Activated naive CD8-positive, alpha-beta T cell treated with anti-CD3 and anti-CD28 coated beads, Interleukin-2, amount 10 ng/mL, durations not matched to agents 7 days and 5 days (primary cell): Measurements from ENCODE around the gene DFFB. TPM values are rescaled to one million over a fixed set of nuclear protein-coding genes. Genes with fewer than 3 reads are reported as not detected.
A peak's percentile ranks its signal among the peaks of the same experiment; 100 is the strongest.
"Not testable (repeated sequence)": the region's sequence is repeated elsewhere in the genome, so short reads cannot be mapped to it uniquely, and the experiment has no call there.

Source experiments
- ATAC-seq: fragments of 150-1000 bp; cut with Tn5 transposase; one replicate; pipeline ENCODE4 v1.10.0; 2021; ENCODE audit warnings: low read depth, moderate library complexity
- POLR2A ChIA-PET: fragments of 350-600 bp; sonication (Branson Sonifier 250); formaldehyde crosslinking; loops from one replicate; lab custom pipeline; 2021; ENCODE audit warnings: antibody characterized with exemption; lab: Charles Lee
- DNase-seq: peaks from one replicate; pipeline ENCODE4 v3.0.0; 2021
- H3K27ac Mint-ChIP-seq: one replicate; pipeline ENCODE4 v1.8.0; 2022; ENCODE audit warnings: mild to moderate bottlenecking, mixed read lengths
- H3K27me3 Mint-ChIP-seq: one replicate; pipeline ENCODE4 v1.8.0; 2022; ENCODE audit warnings: mild to moderate bottlenecking, moderate library complexity, mixed read lengths
- H3K36me3 Mint-ChIP-seq: one replicate; pipeline ENCODE4 v1.8.0; 2021; ENCODE audit warnings: mild to moderate bottlenecking, mixed read lengths
- H3K4me1 Mint-ChIP-seq: one replicate; pipeline ENCODE4 v1.8.0; 2021; ENCODE audit warnings: mixed read lengths
- H3K4me3 Mint-ChIP-seq: one replicate; pipeline ENCODE4 v1.8.0; 2022; ENCODE audit warnings: mild to moderate bottlenecking, moderate library complexity, mixed read lengths
- H3K9me3 Mint-ChIP-seq: one replicate; pipeline ENCODE4 v1.8.0; 2021; ENCODE audit warnings: mixed read lengths
- total RNA-seq, 2 experiments: library from RNA; stranded (reverse); gene quantifications; one replicate each; pipeline ENCODE4 v1.2.3, GENCODE V29; 2021

DFFB gene
- total RNA-seq, 2 experiments from 2014 or later: 14.3 to 15.8 TPM

GRCh38 chr1:3914911-3915310 is 57.6 kb downstream of the DFFB start:
- H3K27me3 Mint-ChIP-seq: peaks cover 4% of the 10 kb centered on the region
- no peaks in the 10 kb centered on the region for H3K9me3 Mint-ChIP-seq
- H3K27ac Mint-ChIP-seq: no peak overlapping the region
- POLR2A ChIA-PET: no interaction called here
- ATAC-seq: no peak
- H3K4me1 Mint-ChIP-seq: peaks cover 3% of the 10 kb centered on the region
- H3K4me3 Mint-ChIP-seq: no peak overlapping the region
- no peaks in the 10 kb centered on the region for H3K36me3 Mint-ChIP-seq
- no peak for DNase-seq

GRCh38 chr1:3915551-3916121 is 58.4 kb downstream of the DFFB start:
- no peaks in the 10 kb centered on the region for H3K9me3 Mint-ChIP-seq
- no peaks in the 10 kb centered on the region for H3K36me3 Mint-ChIP-seq
- peaks cover 3% of the 10 kb centered on the region for H3K4me1 Mint-ChIP-seq

GRCh38 chr1:3917761-3918160 is 60.5 kb downstream of the DFFB start:
- ATAC-seq (no peak), DNase-seq (peak; percentile 15)
- Mint-ChIP-seq H3K27me3 (no peaks in the 10 kb centered on the region), H3K4me3 (no peak overlapping the region), H3K9me3 (no peaks in the 10 kb centered on the region), H3K27ac (no peak overlapping the region), H3K4me1 (no peaks in the 10 kb centered on the region), H3K36me3 (no peaks in the 10 kb centered on the region)
- POLR2A ChIA-PET: no interaction called here

More at GRCh38 chr1:3915551-3916121, 58.4 kb downstream of the DFFB start:
- ATAC-seq: no peak
- Mint-ChIP-seq H3K27me3 (peaks cover 4% of the 10 kb centered on the region), H3K27ac (no peak overlapping the region), H3K4me3 (no peak overlapping the region)
- DNase-seq: peak; percentile 10
- POLR2A ChIA-PET: no interaction called here

- H3K9me3 Mint-ChIP-seq, H3K27ac Mint-ChIP-seq, H3K36me3 Mint-ChIP-seq, H3K27me3 Mint-ChIP-seq, H3K4me1 Mint-ChIP-seq, DNase-seq, POLR2A ChIA-PET, H3K4me3 Mint-ChIP-seq, ATAC-seq: not testable (repeated sequence)
These were observed 61.1 kb downstream of the DFFB start for GRCh38 chr1:3918359-3918758.

- peak; percentile 15 for DNase-seq
- ATAC-seq: no peak
- POLR2A ChIA-PET: no interaction called here
- Mint-ChIP-seq H3K27me3 (no peaks in the 10 kb centered on the region), H3K9me3 (no peaks in the 10 kb centered on the region), H3K36me3 (no peaks in the 10 kb centered on the region), H3K27ac (no peak overlapping the region), H3K4me3 (no peak overlapping the region), H3K4me1 (no peaks in the 10 kb centered on the region)
These were observed 61.8 kb downstream of the DFFB start for GRCh38 chr1:3918966-3919611.

GRCh38 chr1:3919706-3920105 is 62.4 kb downstream of the DFFB start:
- peak; percentile 6 for DNase-seq

GRCh38 chr1:3921765-3922164 is 64.5 kb downstream of the DFFB start:
- H3K27ac Mint-ChIP-seq: no peak overlapping the region
- POLR2A ChIA-PET: no interaction called here
- H3K27me3 Mint-ChIP-seq: no peaks in the 10 kb centered on the region
- no peaks in the 10 kb centered on the region for H3K36me3 Mint-ChIP-seq
- H3K4me3 Mint-ChIP-seq: no peak overlapping the region
- no peaks in the 10 kb centered on the region for H3K4me1 Mint-ChIP-seq
- H3K9me3 Mint-ChIP-seq: no peaks in the 10 kb centered on the region
- no peak for ATAC-seq
- DNase-seq: no peak

More at GRCh38 chr1:3919706-3920105, 62.4 kb downstream of the DFFB start:
- no peaks in the 10 kb centered on the region for H3K36me3 Mint-ChIP-seq
- no peaks in the 10 kb centered on the region for H3K27me3 Mint-ChIP-seq
- no peak overlapping the region for H3K4me3 Mint-ChIP-seq
- H3K4me1 Mint-ChIP-seq: no peaks in the 10 kb centered on the region
- ATAC-seq: no peak
- POLR2A ChIA-PET: no interaction called here
- no peak overlapping the region for H3K27ac Mint-ChIP-seq
- H3K9me3 Mint-ChIP-seq: no peaks in the 10 kb centered on the region

GRCh38 chr1:3922201-3922725 is 65.0 kb downstream of the DFFB start:
- POLR2A ChIA-PET: no interaction called here
- Mint-ChIP-seq H3K4me3 (no peak overlapping the region), H3K27me3 (no peaks in the 10 kb centered on the region), H3K36me3 (no peaks in the 10 kb centered on the region), H3K27ac (no peak overlapping the region), H3K4me1 (no peaks in the 10 kb centered on the region), H3K9me3 (no peaks in the 10 kb centered on the region)
- ATAC-seq (no peak), DNase-seq (no peak)

GRCh38 chr1:3922851-3923250 is 65.6 kb downstream of the DFFB start:
- Mint-ChIP-seq H3K27me3 (no peaks in the 10 kb centered on the region), H3K4me3 (no peak overlapping the region), H3K9me3 (no peaks in the 10 kb centered on the region), H3K27ac (no peak overlapping the region), H3K36me3 (no peaks in the 10 kb centered on the region), H3K4me1 (no peaks in the 10 kb centered on the region)
- POLR2A ChIA-PET: no interaction called here
- no peak for ATAC-seq
- DNase-seq: no peak

- Mint-ChIP-seq H3K4me3 (no peak overlapping the region), H3K27ac (no peak overlapping the region), H3K4me1 (peaks cover 1% of the 10 kb centered on the region), H3K9me3 (no peaks in the 10 kb centered on the region), H3K27me3 (no peaks in the 10 kb centered on the region), H3K36me3 (no peaks in the 10 kb centered on the region)
- no peak for ATAC-seq
- DNase-seq: no peak
- POLR2A ChIA-PET: no interaction called here
These were observed 66.3 kb downstream of the DFFB start for GRCh38 chr1:3923378-3924185.

GRCh38 chr1:3924186-3924824 is 67.0 kb downstream of the DFFB start:
- no peak for ATAC-seq
- POLR2A ChIA-PET: no interaction called here

GRCh38 chr1:3924825-3925220 is 67.5 kb downstream of the DFFB start:
- ATAC-seq (no peak), DNase-seq (no peak)
- no peaks in the 10 kb centered on the region for H3K27me3 Mint-ChIP-seq
- H3K27ac Mint-ChIP-seq: no peak overlapping the region
- no peaks in the 10 kb centered on the region for H3K36me3 Mint-ChIP-seq
- H3K4me1 Mint-ChIP-seq: peaks cover 1% of the 10 kb centered on the region
- POLR2A ChIA-PET: no interaction called here
- H3K4me3 Mint-ChIP-seq: no peak overlapping the region
- peaks cover 3% of the 10 kb centered on the region for H3K9me3 Mint-ChIP-seq

More at GRCh38 chr1:3924186-3924824, 67.0 kb downstream of the DFFB start:
- H3K27me3 Mint-ChIP-seq: no peaks in the 10 kb centered on the region
- no peak for DNase-seq
- no peaks in the 10 kb centered on the region for H3K36me3 Mint-ChIP-seq
- peaks cover under 1% of the 10 kb centered on the region for H3K9me3 Mint-ChIP-seq
- H3K4me3 Mint-ChIP-seq: no peak overlapping the region
- no peak overlapping the region for H3K27ac Mint-ChIP-seq
- H3K4me1 Mint-ChIP-seq: peaks cover 1% of the 10 kb centered on the region

GRCh38 chr1:3925256-3925655 is 68.0 kb downstream of the DFFB start:
- Mint-ChIP-seq H3K9me3 (peaks cover 6% of the 10 kb centered on the region), H3K4me3 (no peak overlapping the region), H3K36me3 (peaks cover 3% of the 10 kb centered on the region), H3K4me1 (peaks cover 1% of the 10 kb centered on the region), H3K27ac (no peak overlapping the region), H3K27me3 (no peaks in the 10 kb centered on the region)
- DNase-seq (no peak), ATAC-seq (no peak)
- POLR2A ChIA-PET: no interaction called here
